ENCODE results near the gene SLC25A42. TPM values are rescaled to one million over a fixed set of nuclear protein-coding genes. Genes with fewer than 3 reads are reported as not detected.
A peak's percentile ranks its signal among the peaks of the same experiment; 100 is the strongest.

Gene SLC25A42
- total and polyA plus RNA-seq, 3 donors from 2014 or later: 14.0 to 14.7 (median 14.3) TPM

GRCh38 chr19:19064811-19065745, 1.3 kb downstream of the SLC25A42 start:
- no peak overlapping the region for H3K27ac ChIP-seq
- intact Hi-C loops (cut with DNase I; ENCODE audit: low total_unique reads): loop anchor here (10.0 kb wide), 1 partner anchor 80 kb away; no protein-coding TSS in a partner anchor
- no peaks in the 10 kb centered on the region for H3K36me3 ChIP-seq (ENCODE audit: low read depth, missing control alignments)

DNA sequence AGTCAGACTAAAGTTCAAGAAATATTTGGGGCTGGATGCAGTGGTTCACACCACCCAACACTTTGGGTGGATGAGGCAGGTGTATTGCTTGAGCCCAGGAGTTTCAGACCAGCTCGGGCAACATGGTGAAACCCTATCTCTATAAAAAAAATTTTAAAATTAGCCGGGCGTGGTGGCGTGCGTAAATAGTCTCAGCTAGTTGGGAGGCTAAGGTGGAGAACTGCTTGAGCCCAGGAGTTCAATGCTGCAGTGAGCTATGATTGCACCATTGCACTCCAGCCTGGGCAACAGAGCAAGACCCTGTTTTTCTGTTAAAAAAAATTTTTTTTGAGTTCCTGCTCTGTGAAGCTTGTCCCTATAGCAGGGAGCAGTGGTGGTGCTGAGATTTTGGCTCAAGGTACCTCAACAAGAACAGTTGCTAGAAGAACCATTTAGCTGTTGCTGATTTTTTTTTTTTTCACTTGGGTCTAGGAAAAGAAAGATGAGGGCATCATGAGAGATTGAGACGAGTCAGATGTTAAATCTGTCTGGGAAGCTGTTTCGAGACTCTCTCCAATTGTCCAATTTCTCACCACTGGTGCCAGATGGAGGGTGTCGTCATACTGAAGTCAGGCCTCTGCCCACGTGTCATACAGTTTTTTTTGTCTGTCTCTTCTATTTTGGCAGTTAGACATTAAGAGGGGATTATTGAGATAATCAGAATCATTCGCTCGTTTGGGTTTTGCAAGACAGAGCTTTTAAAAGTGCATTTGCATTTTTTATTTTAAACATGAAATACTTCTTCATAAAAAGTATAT, 3.7 kb downstream of the SLC25A42 start:
- Histone ChIP-seq H3K36me3 (ENCODE audit: low read depth, missing control alignments) (no peaks in the 10 kb centered on the region), H3K4me1 (peaks cover 13% of the 10 kb centered on the region), H3K4me3 (no peak overlapping the region), H3K9me3 (no peaks in the 10 kb centered on the region), H3K27ac (no peak overlapping the region), H3K27me3 (no peaks in the 10 kb centered on the region)
- intact Hi-C loops (cut with DNase I; ENCODE audit: low total_unique reads): loop anchor here (10.0 kb wide), 1 partner anchor 77 kb away; no protein-coding TSS in a partner anchor
- TF ChIP-seq POLR2A (IDR thresholded peaks at IDR 0.05): no peak
- TF ChIP-seq, protein P1, sequence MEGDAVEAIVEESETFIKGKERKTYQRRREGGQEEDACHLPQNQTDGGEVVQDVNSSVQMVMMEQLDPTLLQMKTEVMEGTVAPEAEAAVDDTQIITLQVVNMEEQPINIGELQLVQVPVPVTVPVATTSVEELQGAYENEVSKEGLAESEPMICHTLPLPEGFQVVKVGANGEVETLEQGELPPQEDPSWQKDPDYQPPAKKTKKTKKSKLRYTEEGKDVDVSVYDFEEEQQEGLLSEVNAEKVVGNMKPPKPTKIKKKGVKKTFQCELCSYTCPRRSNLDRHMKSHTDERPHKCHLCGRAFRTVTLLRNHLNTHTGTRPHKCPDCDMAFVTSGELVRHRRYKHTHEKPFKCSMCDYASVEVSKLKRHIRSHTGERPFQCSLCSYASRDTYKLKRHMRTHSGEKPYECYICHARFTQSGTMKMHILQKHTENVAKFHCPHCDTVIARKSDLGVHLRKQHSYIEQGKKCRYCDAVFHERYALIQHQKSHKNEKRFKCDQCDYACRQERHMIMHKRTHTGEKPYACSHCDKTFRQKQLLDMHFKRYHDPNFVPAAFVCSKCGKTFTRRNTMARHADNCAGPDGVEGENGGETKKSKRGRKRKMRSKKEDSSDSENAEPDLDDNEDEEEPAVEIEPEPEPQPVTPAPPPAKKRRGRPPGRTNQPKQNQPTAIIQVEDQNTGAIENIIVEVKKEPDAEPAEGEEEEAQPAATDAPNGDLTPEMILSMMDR (IDR thresholded peaks at IDR 0.05): no peak
- DNase-seq: no peak
- WGBS, 2 donors: 87 to 89% methylated on average over 11 of the region's 11 CpGs

More at GRCh38 chr19:19064811-19065745, 1.3 kb downstream of the SLC25A42 start:
- TF ChIP-seq, protein P1 (IDR thresholded peaks at IDR 0.05): no peak
- no peak for TF ChIP-seq POLR2A (IDR thresholded peaks at IDR 0.05)
- Histone ChIP-seq H3K9me3 (no peaks in the 10 kb centered on the region), H3K4me1 (peaks cover 16% of the 10 kb centered on the region), H3K27me3 (no peaks in the 10 kb centered on the region), H3K4me3 (peak overlapping the region in 1 of 2 donors; percentile 68)
- DNase-seq: no peak
- 2% methylated on average over 22 to 25 of the region's 25 CpGs for WGBS, 2 donors

DNA sequence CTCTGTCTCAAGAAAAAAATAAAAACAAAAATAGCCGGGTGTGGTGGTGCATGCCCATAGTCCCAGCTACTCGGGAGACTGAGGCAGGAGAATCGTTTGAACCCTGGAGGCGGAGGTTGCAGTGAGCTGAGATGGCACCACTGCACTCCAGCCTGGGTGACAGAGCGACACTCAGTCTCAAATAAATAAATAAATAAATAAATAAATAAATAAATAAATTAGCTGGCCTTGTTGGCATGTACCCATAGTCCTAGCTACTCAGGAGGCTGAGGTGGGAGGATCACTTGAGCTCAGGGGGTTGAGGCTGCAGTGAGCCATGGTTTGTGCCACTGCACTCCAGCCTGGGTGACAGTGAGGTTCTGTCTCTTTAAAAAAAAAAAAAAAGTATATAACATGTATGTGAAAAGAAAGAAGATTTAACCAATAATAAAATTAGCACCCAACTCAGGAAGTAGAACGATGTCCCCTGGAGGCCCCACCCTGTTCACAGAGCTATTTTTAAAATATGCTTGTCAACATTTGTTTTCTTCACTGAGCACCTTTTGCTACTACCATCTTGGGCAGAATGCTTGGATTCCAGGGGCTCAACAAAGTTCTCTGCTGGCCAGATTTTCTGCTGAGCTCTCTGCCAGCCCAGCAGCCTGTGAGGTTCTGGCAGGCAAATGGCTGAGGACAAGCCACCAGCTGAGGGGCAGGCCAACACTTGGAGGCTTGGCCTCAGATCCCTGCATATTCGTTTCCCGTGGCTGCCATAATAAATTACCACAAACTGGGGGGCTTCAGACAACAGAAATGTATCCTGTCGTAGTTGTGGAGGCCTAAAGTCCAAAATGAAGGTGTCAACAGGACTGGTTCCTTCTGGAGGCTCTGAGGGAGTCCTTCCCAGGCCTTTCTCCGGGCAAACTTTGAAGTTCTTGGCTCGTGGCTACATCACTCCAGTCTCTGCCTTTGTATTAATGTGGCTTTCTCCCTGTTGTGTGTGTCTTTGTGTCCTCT, 5.2 kb downstream of the SLC25A42 start:
- no peak overlapping the region for H3K27ac ChIP-seq
- 75 to 80% methylated on average over 10 to 11 of the region's 11 CpGs for WGBS, 2 donors
- TF ChIP-seq, protein P1 (IDR thresholded peaks at IDR 0.05): no peak
- TF ChIP-seq POLR2A (IDR thresholded peaks at IDR 0.05): no peak
- no peak for DNase-seq
- peaks cover 8% of the 10 kb centered on the region for H3K4me1 ChIP-seq
- H3K27me3 ChIP-seq: no peaks in the 10 kb centered on the region
- H3K9me3 ChIP-seq: no peaks in the 10 kb centered on the region
- intact Hi-C loops (cut with DNase I; ENCODE audit: low total_unique reads): loop anchor here (10.0 kb wide), 1 partner anchor 76 kb away; no protein-coding TSS in a partner anchor
- H3K36me3 ChIP-seq (ENCODE audit: low read depth, missing control alignments): no peaks in the 10 kb centered on the region
- H3K4me3 ChIP-seq: no peak overlapping the region

GRCh38 chr19:19071897-19072296, 8.1 kb downstream of the SLC25A42 start:
- H3K27ac ChIP-seq: no peak overlapping the region
- intact Hi-C loops (cut with DNase I; ENCODE audit: low total_unique reads): no loop called here

More at GRCh38 chr19:19071897-19072296, 8.1 kb downstream of the SLC25A42 start:
- H3K36me3 ChIP-seq (ENCODE audit: low read depth, missing control alignments): no peaks in the 10 kb centered on the region
- no peaks in the 10 kb centered on the region for H3K4me1 ChIP-seq
- H3K27me3 ChIP-seq: no peaks in the 10 kb centered on the region
- no peak overlapping the region for H3K4me3 ChIP-seq
- WGBS, 2 donors: 94 to 95% methylated on average over 8 of the region's 8 CpGs
- DNase-seq: no peak
- TF ChIP-seq, protein P1 (IDR thresholded peaks at IDR 0.05): no peak
- no peak for TF ChIP-seq POLR2A (IDR thresholded peaks at IDR 0.05)
- no peaks in the 10 kb centered on the region for H3K9me3 ChIP-seq
